ENCODE measurements around the gene CAND1. TPM values are rescaled to one million over a fixed set of nuclear protein-coding genes. Genes with fewer than 3 reads are reported as not detected.

The CAND1 gene
- total RNA-seq, result 197 and 198 TPM in 2 replicates

GRCh38 chr12:67268896-67269632 is at the start of gene CAND1:
TSS of gene CAND1 (plus strand) at chr12:67269358. CDS start at chr12:67269718, 360 bp downstream.
- Mint-ChIP-seq H3K4me3 (ENCODE audit: low read depth) (peak within 1 kb of the TSS; percentile 89), H3K27me3 (ENCODE audit: low read depth) (no peaks in the 10 kb centered on the region), H3K4me1 (ENCODE audit: low read depth) (peaks cover 31% of the 10 kb centered on the region)

DNA sequence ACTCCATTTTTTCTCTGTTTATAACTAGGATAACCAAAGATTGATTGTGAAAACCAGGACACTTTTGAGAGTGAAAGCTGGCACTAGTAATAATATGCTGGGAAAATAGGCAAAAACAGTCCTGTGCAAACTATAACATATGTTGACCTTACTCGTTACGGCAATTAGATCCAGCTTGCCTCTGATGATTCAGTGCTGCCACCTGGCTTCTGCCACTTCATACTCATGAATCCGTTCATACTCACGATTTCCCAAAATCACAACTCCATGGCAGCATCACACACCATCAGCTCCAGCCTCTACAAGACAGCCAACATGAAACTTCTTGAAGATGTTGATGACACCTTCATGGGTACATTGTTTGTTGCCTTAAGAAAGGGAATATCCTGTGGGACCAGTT is 49.1 kb upstream of the CAND1 start:
- no peak overlapping the region for H3K4me3 Mint-ChIP-seq (ENCODE audit: low read depth)
- H3K36me3 Mint-ChIP-seq (ENCODE audit: low read depth), result no peaks in the 10 kb centered on the region
- no peaks in the 10 kb centered on the region for H3K9me3 Mint-ChIP-seq
- no peak overlapping the region for H3K27ac Mint-ChIP-seq
- H3K4me1 Mint-ChIP-seq (ENCODE audit: low read depth), result no peaks in the 10 kb centered on the region
- H3K27me3 Mint-ChIP-seq (ENCODE audit: low read depth), result peaks cover 8% of the 10 kb centered on the region
- no peak for DNase-seq (ENCODE audit: low spot score)
- intact Hi-C loops (cut with micrococcal nuclease), result no loop called here

More at GRCh38 chr12:67268896-67269632, at the start of gene CAND1:
- Mint-ChIP-seq H3K27ac (peak within 1 kb of the TSS; percentile 99), H3K36me3 (ENCODE audit: low read depth) (peaks cover 19% of the 10 kb centered on the region), H3K9me3 (no peaks in the 10 kb centered on the region)
- intact Hi-C loops (cut with micrococcal nuclease), result loop anchor here (2.0 kb wide), 4 partner anchors 380 to 1540 kb away; partner anchors contain the start of genes DYRK2, HELB and MDM2
- peak; percentile 94 for DNase-seq (ENCODE audit: low spot score)

- Mint-ChIP-seq H3K36me3 (ENCODE audit: low read depth) (no peaks in the 10 kb centered on the region), H3K27ac (no peak overlapping the region), H3K4me3 (ENCODE audit: low read depth) (no peak overlapping the region), H3K4me1 (ENCODE audit: low read depth) (no peaks in the 10 kb centered on the region), H3K27me3 (ENCODE audit: low read depth) (no peaks in the 10 kb centered on the region), H3K9me3 (no peaks in the 10 kb centered on the region)
- intact Hi-C loops (cut with micrococcal nuclease), result no loop called here
- DNase-seq (ENCODE audit: low spot score), result no peak
Observed at GRCh38 chr12:67222302-67222701, 46.9 kb upstream of the CAND1 start.

DNA sequence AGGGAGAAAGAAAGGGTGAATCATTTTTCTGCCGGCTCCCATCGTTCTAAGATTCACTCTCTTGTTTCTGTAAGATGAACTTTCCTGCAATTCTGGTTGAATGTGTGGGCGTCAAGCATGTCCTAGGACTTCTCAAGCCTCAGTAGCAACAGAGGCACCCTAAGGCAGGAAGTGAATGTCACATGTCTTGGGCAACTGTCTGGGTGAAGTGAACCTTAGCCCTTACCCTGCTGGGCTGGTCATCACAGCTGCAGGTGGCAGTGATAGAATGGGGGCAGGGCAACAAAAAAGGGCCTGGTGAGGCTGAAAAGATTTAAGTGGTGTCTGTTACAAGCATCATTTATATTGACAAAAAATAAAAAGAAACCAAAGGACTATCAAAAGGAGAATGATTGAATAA is 45.9 kb upstream of the CAND1 start:
- H3K27ac Mint-ChIP-seq, result no peak overlapping the region
- no peaks in the 10 kb centered on the region for H3K4me1 Mint-ChIP-seq (ENCODE audit: low read depth)
- DNase-seq (ENCODE audit: low spot score), result no peak
- no peak overlapping the region for H3K4me3 Mint-ChIP-seq (ENCODE audit: low read depth)
- no peaks in the 10 kb centered on the region for H3K36me3 Mint-ChIP-seq (ENCODE audit: low read depth)
- intact Hi-C loops (cut with micrococcal nuclease), result no loop called here
- H3K9me3 Mint-ChIP-seq, result no peaks in the 10 kb centered on the region
- H3K27me3 Mint-ChIP-seq (ENCODE audit: low read depth), result no peaks in the 10 kb centered on the region

GRCh38 chr12:67237231-67237630 is 31.9 kb upstream of the CAND1 start:
- intact Hi-C loops (cut with micrococcal nuclease), result no loop called here
- Mint-ChIP-seq H3K27ac (no peak overlapping the region), H3K4me3 (ENCODE audit: low read depth) (no peak overlapping the region), H3K36me3 (ENCODE audit: low read depth) (no peaks in the 10 kb centered on the region), H3K27me3 (ENCODE audit: low read depth) (peaks cover 9% of the 10 kb centered on the region), H3K9me3 (peaks cover 6% of the 10 kb centered on the region), H3K4me1 (ENCODE audit: low read depth) (peaks cover 1% of the 10 kb centered on the region)
- DNase-seq (ENCODE audit: low spot score), result no peak

- H3K36me3 Mint-ChIP-seq (ENCODE audit: low read depth), result no peaks in the 10 kb centered on the region
- peaks cover 1% of the 10 kb centered on the region for H3K4me1 Mint-ChIP-seq (ENCODE audit: low read depth)
- intact Hi-C loops (cut with micrococcal nuclease), result no loop called here
- peaks cover 6% of the 10 kb centered on the region for H3K9me3 Mint-ChIP-seq
- no peak for DNase-seq (ENCODE audit: low spot score)
- H3K27ac Mint-ChIP-seq, result no peak overlapping the region
- H3K27me3 Mint-ChIP-seq (ENCODE audit: low read depth), result peaks cover 9% of the 10 kb centered on the region
- no peak overlapping the region for H3K4me3 Mint-ChIP-seq (ENCODE audit: low read depth)
Observed at GRCh38 chr12:67239061-67239460, 30.1 kb upstream of the CAND1 start.

DNA sequence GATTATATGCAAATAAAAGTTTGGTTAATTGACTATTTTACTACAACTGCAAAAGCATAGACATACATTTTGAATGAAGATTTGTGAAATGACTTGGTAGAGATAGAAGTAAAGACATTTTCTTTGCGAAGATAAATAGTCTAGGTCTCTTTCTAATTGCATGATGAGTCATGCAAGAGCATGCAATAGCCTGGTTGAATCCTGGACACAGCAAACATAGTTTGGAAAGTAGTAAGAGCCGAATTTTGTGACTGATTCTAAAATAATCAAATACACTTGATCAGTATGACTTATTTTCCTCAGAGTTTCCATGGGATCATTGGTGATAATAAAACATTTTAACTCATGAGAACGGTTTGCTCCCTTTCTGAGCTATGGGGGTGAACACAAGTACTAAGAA is 27.7 kb upstream of the CAND1 start:
- Mint-ChIP-seq H3K9me3 (no peaks in the 10 kb centered on the region), H3K4me1 (ENCODE audit: low read depth) (peaks cover 1% of the 10 kb centered on the region), H3K4me3 (ENCODE audit: low read depth) (no peak overlapping the region), H3K27me3 (ENCODE audit: low read depth) (peaks cover 10% of the 10 kb centered on the region), H3K27ac (no peak overlapping the region), H3K36me3 (ENCODE audit: low read depth) (no peaks in the 10 kb centered on the region)
- DNase-seq (ENCODE audit: low spot score), result no peak
- intact Hi-C loops (cut with micrococcal nuclease), result no loop called here

- H3K4me1 Mint-ChIP-seq (ENCODE audit: low read depth), result peaks cover 1% of the 10 kb centered on the region
Observed at GRCh38 chr12:67243260-67243659, 25.9 kb upstream of the CAND1 start.

DNA sequence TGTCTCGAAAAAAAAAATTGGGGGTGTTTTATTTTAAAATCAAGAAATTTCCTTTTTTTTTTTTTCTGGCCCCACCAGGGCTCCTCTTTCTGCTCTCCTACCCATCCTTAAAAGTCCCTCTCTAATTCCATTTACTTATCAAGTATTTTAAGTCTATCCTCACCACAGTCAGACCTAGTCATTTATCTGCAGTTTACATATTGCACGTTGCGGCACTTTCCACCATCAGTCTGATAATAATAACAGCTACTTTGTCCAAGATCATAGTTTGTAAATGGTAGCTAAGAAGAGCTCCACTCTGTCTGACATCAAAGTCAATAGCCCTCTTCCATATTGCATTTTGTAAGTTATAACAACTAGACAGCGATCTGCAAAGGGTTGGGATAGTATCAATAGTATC is 23.6 kb upstream of the CAND1 start:
- H3K4me1 Mint-ChIP-seq (ENCODE audit: low read depth), result no peaks in the 10 kb centered on the region
- H3K27ac Mint-ChIP-seq, result no peak overlapping the region
- H3K4me3 Mint-ChIP-seq (ENCODE audit: low read depth), result no peak overlapping the region
- H3K9me3 Mint-ChIP-seq, result no peaks in the 10 kb centered on the region
- intact Hi-C loops (cut with micrococcal nuclease), result no loop called here
- peaks cover 12% of the 10 kb centered on the region for H3K27me3 Mint-ChIP-seq (ENCODE audit: low read depth)
- no peaks in the 10 kb centered on the region for H3K36me3 Mint-ChIP-seq (ENCODE audit: low read depth)
- no peak for DNase-seq (ENCODE audit: low spot score)

More at GRCh38 chr12:67243260-67243659, 25.9 kb upstream of the CAND1 start:
- Mint-ChIP-seq H3K27ac (no peak overlapping the region), H3K36me3 (ENCODE audit: low read depth) (no peaks in the 10 kb centered on the region), H3K27me3 (ENCODE audit: low read depth) (peaks cover 12% of the 10 kb centered on the region), H3K9me3 (no peaks in the 10 kb centered on the region), H3K4me3 (ENCODE audit: low read depth) (no peak overlapping the region)
- intact Hi-C loops (cut with micrococcal nuclease), result no loop called here
- no peak for DNase-seq (ENCODE audit: low spot score)

DNA sequence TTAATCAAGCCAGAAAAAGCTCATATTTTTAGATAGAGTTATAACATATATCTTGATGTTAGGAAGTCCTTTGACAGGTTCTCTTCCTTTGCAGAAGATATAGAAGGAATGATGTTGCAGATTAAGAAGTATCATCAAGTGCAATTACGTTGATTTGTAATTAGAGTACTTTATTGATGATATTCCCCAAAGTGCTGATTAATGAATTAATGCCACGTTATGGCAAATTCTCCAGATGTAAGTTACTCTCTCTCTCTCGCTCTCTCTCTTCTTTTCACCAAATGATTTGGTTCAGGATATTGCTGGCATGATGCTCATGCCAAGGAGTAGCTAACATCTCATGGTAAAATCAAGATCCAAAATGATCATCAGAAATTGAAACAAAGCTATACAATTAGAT is 18.1 kb upstream of the CAND1 start:
- no peaks in the 10 kb centered on the region for H3K4me1 Mint-ChIP-seq (ENCODE audit: low read depth)
- H3K4me3 Mint-ChIP-seq (ENCODE audit: low read depth), result no peak overlapping the region
- no peak for DNase-seq (ENCODE audit: low spot score)
- H3K36me3 Mint-ChIP-seq (ENCODE audit: low read depth), result no peaks in the 10 kb centered on the region
- peaks cover 8% of the 10 kb centered on the region for H3K27me3 Mint-ChIP-seq (ENCODE audit: low read depth)
- H3K9me3 Mint-ChIP-seq, result no peaks in the 10 kb centered on the region
- no peak overlapping the region for H3K27ac Mint-ChIP-seq
- intact Hi-C loops (cut with micrococcal nuclease), result no loop called here

GRCh38 chr12:67254372-67255026 is 14.7 kb upstream of the CAND1 start:
- no peaks in the 10 kb centered on the region for H3K4me1 Mint-ChIP-seq (ENCODE audit: low read depth)
- H3K27me3 Mint-ChIP-seq (ENCODE audit: low read depth), result peaks cover 10% of the 10 kb centered on the region
- H3K27ac Mint-ChIP-seq, result no peak overlapping the region
- H3K4me3 Mint-ChIP-seq (ENCODE audit: low read depth), result no peak overlapping the region
- no peak for DNase-seq (ENCODE audit: low spot score)
- H3K36me3 Mint-ChIP-seq (ENCODE audit: low read depth), result no peaks in the 10 kb centered on the region
- intact Hi-C loops (cut with micrococcal nuclease), result no loop called here
- H3K9me3 Mint-ChIP-seq, result no peaks in the 10 kb centered on the region

DNA sequence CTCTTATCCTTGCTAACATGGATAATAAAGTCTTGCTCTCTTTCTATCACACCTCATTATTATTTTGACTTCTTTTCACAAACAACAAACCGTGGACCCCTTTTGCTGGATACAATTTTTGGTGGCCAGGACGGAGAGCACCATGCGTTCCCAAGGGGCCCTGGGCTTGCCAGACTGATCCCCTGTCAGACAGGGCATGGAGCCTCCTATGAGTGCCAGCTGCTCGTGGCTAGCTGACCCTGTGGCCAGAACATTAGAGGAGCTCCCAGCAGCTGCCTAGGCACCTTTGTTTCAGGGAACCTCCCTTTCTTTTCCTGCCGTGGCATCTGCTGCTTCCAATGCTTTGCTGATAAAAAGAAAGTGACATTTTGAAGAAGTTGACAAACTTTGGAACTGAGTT is 12.5 kb upstream of the CAND1 start:
- no peaks in the 10 kb centered on the region for H3K9me3 Mint-ChIP-seq
- intact Hi-C loops (cut with micrococcal nuclease), result no loop called here
- H3K27ac Mint-ChIP-seq, result no peak overlapping the region
- no peak for DNase-seq (ENCODE audit: low spot score)
- H3K4me3 Mint-ChIP-seq (ENCODE audit: low read depth), result no peak overlapping the region
- H3K36me3 Mint-ChIP-seq (ENCODE audit: low read depth), result no peaks in the 10 kb centered on the region
- H3K4me1 Mint-ChIP-seq (ENCODE audit: low read depth), result no peaks in the 10 kb centered on the region
- H3K27me3 Mint-ChIP-seq (ENCODE audit: low read depth), result peaks cover 6% of the 10 kb centered on the region

DNA sequence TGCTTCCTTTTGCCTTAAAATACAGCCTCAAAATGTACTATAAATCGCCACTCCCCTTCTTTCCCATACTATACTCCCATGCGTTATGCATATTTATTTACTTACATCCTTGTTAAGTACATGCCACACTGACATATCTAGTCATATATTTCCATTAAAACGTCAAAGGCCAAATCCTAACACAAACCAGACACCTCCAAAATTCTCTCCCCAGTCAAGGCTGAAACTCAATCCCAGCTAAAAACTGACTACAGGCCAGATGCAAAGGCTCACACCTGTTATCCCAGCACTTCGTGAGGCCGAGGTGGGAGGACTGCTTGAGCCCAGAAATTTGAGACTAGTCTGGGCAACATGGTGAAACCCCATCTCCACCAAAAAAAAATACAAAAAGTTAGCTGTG is 5.7 kb upstream of the CAND1 start:
- intact Hi-C loops (cut with micrococcal nuclease), result no loop called here
- no peaks in the 10 kb centered on the region for H3K36me3 Mint-ChIP-seq (ENCODE audit: low read depth)

More for the DNA sequence above, 5.7 kb upstream of the CAND1 start:
- Mint-ChIP-seq H3K4me1 (ENCODE audit: low read depth) (peaks cover 10% of the 10 kb centered on the region), H3K4me3 (ENCODE audit: low read depth) (no peak overlapping the region), H3K9me3 (no peaks in the 10 kb centered on the region), H3K27me3 (ENCODE audit: low read depth) (no peaks in the 10 kb centered on the region), H3K27ac (no peak overlapping the region)
- DNase-seq (ENCODE audit: low spot score), result no peak

Measured in activated T-helper 2 cell treated with anti-CD3 and anti-CD28 coated beads, Interferon-gamma antibody, Interleukin-2, Interleukin-4, amounts not matched to agents 10 μg/mL and 5 μg/mL and 100 μg/mL, durations not matched to agents 14 hours and 24 hours and 36 hours (primary cell).